HepG2 (cell line): ENCODE results near the gene SWI5. TPM values are rescaled to one million over a fixed set of nuclear protein-coding genes. Genes with fewer than 3 reads are reported as not detected.

Source experiments
- ASH2L ChIP-seq: fragments of 300-600, 200-600 bp; sonication (generic); IDR thresholded peaks from 2 replicates; pipeline ENCODE4 v1.7.0; 2017; ENCODE audit warnings: low read depth, mild to moderate bottlenecking, moderate library complexity, mixed read lengths, low read length; ENCODE audit not compliant: insufficient read length
- CBX5 ChIP-seq: sonication (generic); formaldehyde crosslinking; IDR thresholded peaks from 2 replicates; pipeline ENCODE4 v1.4.0; 2020; ENCODE audit warnings: missing genetic modification reagents, borderline replicate concordance
- E2F5 ChIP-seq: sonication (generic); formaldehyde crosslinking; conservative IDR thresholded peaks from 2 replicates; pipeline ENCODE4 v1.4.0; 2020; ENCODE audit warnings: missing genetic modification reagents
- GFI1 ChIP-seq: sonication (generic); formaldehyde crosslinking; IDR thresholded peaks from 2 replicates; pipeline ENCODE4 v1.5.0; 2020; ENCODE audit warnings: missing genetic modification reagents, mild to moderate bottlenecking, borderline replicate concordance
- HBP1 ChIP-seq: IDR thresholded peaks from 2 replicates; pipeline ENCODE4 v1.6.1; 2016; ENCODE audit warnings: low read depth, control low read depth
- HDAC2 ChIP-seq: sonication (generic); formaldehyde crosslinking; IDR thresholded peaks from 2 replicates; pipeline ENCODE4 v1.4.0; 2020; ENCODE audit warnings: missing genetic modification reagents
- PAF1 ChIP-seq: IDR thresholded peaks from 2 replicates; pipeline ENCODE4 v1.6.1; 2016; ENCODE audit warnings: missing genetic modification reagents, missing compliant biosample characterization
- PBX3 ChIP-seq: sonication (generic); formaldehyde crosslinking; IDR thresholded peaks from 2 replicates; pipeline ENCODE4 v1.8.1; 2023; ENCODE audit warnings: missing genetic modification reagents, inconsistent platforms, borderline replicate concordance
- PRDM4 ChIP-seq: sonication (generic); formaldehyde crosslinking; IDR thresholded peaks from 2 replicates; pipeline ENCODE4 v1.9.0; 2021; ENCODE audit warnings: missing genetic modification reagents, borderline replicate concordance
- XRCC5 ChIP-seq: fragments of 200-400 bp; formaldehyde crosslinking; optimal IDR thresholded peaks from 2 replicates; pipeline ENCODE3; 2017; ENCODE audit warnings: mild to moderate bottlenecking, low read length
- ZBED4 ChIP-seq: sonication (generic); formaldehyde crosslinking; IDR thresholded peaks from 2 replicates; pipeline ENCODE4 v1.4.0; 2020; ENCODE audit warnings: missing genetic modification reagents, borderline replicate concordance
- ZIK1 ChIP-seq: sonication (generic); formaldehyde crosslinking; IDR thresholded peaks from 2 replicates; pipeline ENCODE4 v1.5.0; 2020; ENCODE audit warnings: mild to moderate bottlenecking, low read depth, missing genetic modification reagents, borderline replicate concordance
- ZNF224 ChIP-seq: sonication (generic); formaldehyde crosslinking; IDR thresholded peaks from 2 replicates; pipeline ENCODE4 v1.5.0; 2020; ENCODE audit warnings: mild to moderate bottlenecking, missing genetic modification reagents
- ZNF737 ChIP-seq: sonication (generic); formaldehyde crosslinking; IDR thresholded peaks from 2 replicates; pipeline ENCODE4 v1.5.0; 2020; ENCODE audit warnings: missing genetic modification reagents, mild to moderate bottlenecking, borderline replicate concordance
- ZXDC ChIP-seq: sonication (generic); formaldehyde crosslinking; IDR thresholded peaks from 2 replicates; pipeline ENCODE4 v1.5.0; 2020; ENCODE audit warnings: mild to moderate bottlenecking, missing genetic modification reagents
- polyA plus RNA-seq, 8 experiments: library from polyadenylated mRNA; depleted of rRNA in 3 of 8; stranded (reverse) in 7 of 8; unstranded in 1 of 8; fragments of >200 nt; fragmentation: Illumina TruSeq in 4 of 8; extraction: Trizol in 4 of 8; gene quantifications; 2 replicates each; pipeline versions ENCODE4 v1.2.1 to v1.2.3, GENCODE V29; 2011 to 2016; ENCODE audit warnings: low read depth in 4 of 8, missing spikeins in 1 of 8, mixed read lengths in 1 of 8; ENCODE audit not compliant: insufficient read depth in 1 of 8
- total RNA-seq, 5 experiments: library from RNA; depleted of rRNA; stranded (reverse); fragments of >200 nt; fragmentation: Illumina TruSeq; extraction: Trizol; gene quantifications; 2 replicates each; pipeline ENCODE4 v1.2.3, GENCODE V29; 2016; ENCODE audit warnings: low read depth in 1 of 5

SWI5 gene
- total and polyA plus RNA-seq, 2 of the 13 experiments (the other 11 are each of a cell fraction or from before 2014, with no cell fraction given), result 39.2 to 41.0 TPM

GRCh38 chr9:128276574-128277270, 646 bp downstream of the SWI5 start (continued):
- TF ChIP-seq PBX3 (CRISPR knock-in tag) (no peak), ZIK1 (no peak), PRDM4 (CRISPR knock-in tag) (no peak), E2F5 (CRISPR knock-in tag) (no peak), XRCC5 (no peak), ZBED4 (CRISPR knock-in tag) (no peak), HDAC2 (no peak), ZNF737 (CRISPR knock-in tag) (no peak), CBX5 (CRISPR knock-in tag) (no peak), ASH2L (no peak), ZNF224 (CRISPR knock-in tag) (no peak), PAF1 (no peak), HBP1 (CRISPR knock-in tag) (no peak), GFI1 (CRISPR knock-in tag) (no peak), ZXDC (no peak)
